G401.6 (cell line): Measurements from ENCODE around the gene ARPC1A.

ENCODE experiments used
- FAIRE-seq: peaks from 2 replicates; lab custom pipeline; 2012; peaks lifted over from hg19 to GRCh38; lab: Jason Lieb, UNC

Gene ARPC1A

GRCh38 chr7:99390941-99391602 lies 65.4 kb downstream of the ARPC1A start:
- no peak for FAIRE-seq

DNA sequence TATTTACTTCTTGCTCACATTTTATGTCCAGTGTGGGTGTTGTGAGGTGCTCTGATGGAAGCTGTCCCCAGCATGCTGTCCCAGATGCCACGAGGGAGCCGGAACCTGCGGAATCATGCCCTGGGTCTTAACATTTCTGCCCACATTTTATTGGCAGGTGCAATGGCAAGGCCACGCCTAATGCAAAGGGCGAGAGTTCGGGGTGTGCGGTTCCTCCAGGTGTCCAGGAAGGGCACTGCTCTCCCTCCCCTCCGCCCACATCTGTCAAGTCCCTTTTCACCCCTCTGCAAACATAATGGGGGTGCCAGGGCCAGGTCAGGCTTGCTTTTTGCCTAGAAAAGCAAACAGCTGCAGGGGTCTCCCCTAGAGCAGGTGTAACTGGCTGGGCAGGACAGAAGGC lies 66.3 kb downstream of the ARPC1A start:
- no peak for FAIRE-seq

- FAIRE-seq = no peak
These were observed 67.1 kb downstream of the ARPC1A start for GRCh38 chr7:99392659-99393354.

DNA sequence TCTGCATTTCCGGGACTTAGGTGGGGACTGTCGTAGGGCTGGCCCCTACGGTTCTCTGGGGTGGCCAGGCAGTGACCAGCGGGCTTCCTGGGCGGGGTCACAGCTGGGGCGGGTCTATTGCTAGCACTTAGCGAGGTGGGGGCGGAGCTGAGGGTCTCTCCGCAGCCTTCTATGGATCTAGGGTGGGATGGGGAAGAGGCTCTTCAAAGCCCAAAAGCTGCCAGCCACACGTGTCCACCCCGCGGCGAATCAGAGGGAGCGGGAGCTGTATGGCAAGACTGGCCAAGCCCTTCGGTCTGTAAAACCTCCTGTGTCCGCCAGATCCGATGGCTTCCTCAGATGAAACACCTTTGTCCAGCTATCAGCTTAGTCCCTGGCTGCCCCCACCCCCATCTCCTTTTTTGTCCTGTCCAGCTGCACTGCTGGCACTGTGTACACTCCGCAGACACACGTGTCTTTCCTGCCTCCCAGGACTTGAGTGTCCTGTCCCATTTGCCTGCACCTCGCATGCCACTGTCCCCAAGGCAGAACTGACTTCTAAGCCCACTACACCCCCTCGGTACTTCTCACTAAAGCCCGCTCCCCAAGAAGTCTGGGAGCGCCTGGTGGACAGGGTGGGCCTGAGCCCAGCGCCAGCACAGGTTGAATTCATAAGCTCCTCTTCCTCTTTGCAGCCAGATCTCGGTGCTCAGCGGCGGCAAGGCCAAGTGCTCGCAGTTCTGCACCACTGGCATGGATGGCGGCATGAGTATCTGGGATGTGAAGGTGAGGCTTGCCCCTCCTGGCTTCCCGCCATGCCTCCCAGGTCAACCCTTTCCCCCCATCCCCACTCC lies 67.9 kb downstream of the ARPC1A start:
- no peak for FAIRE-seq

DNA sequence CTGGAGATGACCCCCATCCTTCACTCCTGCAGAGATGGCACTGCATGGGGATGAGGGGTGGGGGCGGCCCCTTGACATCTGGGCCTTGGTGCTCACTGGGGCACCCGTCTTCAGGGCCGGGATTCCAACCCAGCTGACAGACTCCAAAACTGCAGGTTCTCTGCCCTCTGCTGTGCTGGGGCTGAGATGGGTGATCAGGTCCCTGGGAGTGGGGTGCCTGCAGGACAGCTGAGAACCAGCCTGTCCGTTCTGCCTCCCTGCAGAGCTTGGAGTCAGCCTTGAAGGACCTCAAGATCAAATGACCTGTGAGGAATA lies 68.4 kb downstream of the ARPC1A start:
- no peak for FAIRE-seq

- no peak for FAIRE-seq
These were observed 70.1 kb downstream of the ARPC1A start for GRCh38 chr7:99395616-99396327.

GRCh38 chr7:99396418-99397296 lies 71.0 kb downstream of the ARPC1A start:
- FAIRE-seq = no peak

GRCh38 chr7:99397297-99397983 lies 71.7 kb downstream of the ARPC1A start:
- no peak for FAIRE-seq

GRCh38 chr7:99398891-99399445 lies 73.3 kb downstream of the ARPC1A start:
- no peak for FAIRE-seq

DNA sequence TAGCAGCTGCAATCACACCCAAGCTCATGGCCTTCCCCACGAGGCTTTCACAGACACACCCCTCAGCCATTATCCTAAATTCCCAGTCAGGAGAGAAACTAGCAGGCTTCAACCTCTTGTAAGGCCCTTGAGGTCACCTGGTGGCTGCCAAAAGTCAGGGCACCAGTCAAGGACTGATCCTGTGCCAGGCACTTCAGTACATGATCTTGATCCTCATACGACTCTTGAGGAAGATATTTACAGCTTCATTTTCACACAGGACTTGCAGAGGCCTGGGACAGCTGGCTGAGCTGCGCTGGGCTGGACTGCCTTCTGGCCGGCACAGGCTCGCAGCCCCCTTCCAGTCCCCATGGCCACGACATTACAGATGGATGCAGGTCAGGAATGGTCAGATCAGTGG lies 73.9 kb downstream of the ARPC1A start:
- no peak for FAIRE-seq

- no peak for FAIRE-seq
These were observed 77.2 kb downstream of the ARPC1A start for GRCh38 chr7:99402854-99403253.

GRCh38 chr7:99403764-99404163 lies 78.1 kb downstream of the ARPC1A start:
- FAIRE-seq = no peak

GRCh38 chr7:99404235-99404976 lies 78.7 kb downstream of the ARPC1A start:
- FAIRE-seq = no peak

DNA sequence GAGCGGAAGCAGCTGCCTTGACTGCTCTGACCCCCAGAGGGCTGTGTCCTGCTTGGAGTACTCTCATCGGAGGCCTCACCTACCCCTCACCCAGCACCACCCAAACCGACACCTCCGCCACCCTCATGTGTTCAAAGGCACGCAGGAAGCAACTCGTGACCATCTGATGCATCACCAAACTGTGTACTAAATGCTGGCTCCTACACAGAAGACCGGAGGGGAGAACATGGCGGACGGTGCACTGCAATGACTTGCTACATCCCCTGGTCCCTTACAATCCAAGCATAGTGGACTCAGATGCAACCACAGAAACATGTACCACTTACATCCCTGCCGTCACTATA lies 79.3 kb downstream of the ARPC1A start:
- FAIRE-seq = no peak

DNA sequence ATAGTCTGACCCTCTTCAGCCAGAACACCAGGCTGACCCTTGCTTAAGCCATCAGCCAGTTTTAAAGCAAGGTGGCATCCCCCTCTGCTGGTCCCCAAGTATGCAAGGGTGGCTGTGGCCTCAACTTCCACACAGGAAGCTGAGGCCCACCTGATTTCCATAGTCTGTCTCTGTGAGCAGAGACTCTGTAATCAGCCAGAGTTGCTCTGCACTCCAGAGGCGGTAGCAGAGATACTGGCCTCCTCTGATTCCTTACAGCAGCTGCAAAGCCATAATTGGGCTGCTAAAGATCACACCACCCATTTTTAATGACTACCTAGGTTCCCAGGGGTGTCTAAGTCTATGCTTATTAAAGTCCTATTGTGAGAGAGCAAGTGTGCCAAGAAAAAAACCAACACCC lies 80.9 kb downstream of the ARPC1A start:
- FAIRE-seq = no peak

DNA sequence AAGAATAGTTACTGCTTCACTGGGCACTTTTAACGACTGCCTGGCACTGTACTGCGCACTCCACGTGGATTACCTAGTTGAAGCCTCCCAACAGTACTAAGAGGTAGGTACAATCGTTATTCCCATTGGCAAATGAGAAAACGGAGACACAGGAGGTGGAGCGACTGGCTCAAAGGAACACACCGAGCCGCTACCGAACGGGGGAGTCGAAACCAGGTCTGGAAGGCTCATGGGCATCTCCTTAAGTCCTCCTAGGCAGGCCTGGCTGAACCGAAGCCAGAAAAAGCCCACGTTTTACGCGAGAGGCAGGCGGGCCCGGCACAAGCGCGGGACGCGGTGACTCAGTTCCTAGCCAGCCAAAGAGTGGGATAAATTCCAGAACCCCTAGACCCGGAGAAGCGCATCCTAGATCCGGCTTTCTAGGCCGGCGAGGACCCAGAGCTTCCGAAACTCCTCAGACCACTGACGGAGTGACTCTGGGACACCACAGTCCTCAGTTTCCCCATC lies 82.2 kb downstream of the ARPC1A start:
- no peak for FAIRE-seq

DNA sequence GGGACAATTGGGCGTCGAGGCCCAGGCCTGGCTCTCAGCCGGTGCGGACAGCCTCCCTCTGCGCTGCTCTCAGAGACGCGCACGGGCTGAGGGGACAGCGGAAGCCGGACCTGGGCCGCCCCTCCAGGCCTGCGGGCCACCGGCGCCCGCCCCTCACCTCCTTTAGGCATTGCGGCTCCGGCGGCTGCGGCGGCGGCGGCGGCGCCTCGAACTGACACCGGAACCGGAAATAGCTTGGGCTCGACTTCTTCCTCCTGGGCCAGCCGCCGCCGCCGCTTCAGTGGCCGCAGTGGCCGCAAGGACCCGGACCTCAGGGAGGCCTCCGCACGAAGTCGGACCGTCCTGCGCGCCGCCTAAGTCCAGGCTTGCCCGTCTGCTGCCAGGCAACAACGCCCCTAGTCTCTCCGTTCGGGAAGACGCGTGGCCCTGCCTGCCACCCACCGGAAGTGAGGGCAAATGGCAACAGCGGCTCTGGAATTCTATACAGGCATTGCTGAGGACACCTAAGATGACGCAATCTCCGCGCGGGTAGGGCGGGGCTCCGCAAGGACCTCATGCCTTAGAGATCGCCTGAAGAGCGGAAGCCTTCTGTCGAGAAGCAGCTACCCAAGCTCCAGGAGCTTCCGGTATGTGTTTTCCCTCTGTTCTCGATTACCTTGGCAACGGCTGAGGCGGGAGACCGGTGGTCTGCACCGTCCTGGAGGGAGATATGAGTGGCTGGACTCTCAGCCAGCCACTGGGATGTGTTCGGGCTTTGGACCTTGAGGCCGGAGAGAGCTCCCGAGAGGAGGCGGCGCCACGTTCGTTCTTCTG lies 82.9 kb downstream of the ARPC1A start, which contains the start of the genes BUD31 and PDAP1:
TSS of gene BUD31 (plus strand) at position 591 of the 813 bp plus-strand sequence. CDS start 2,124 bp downstream, outside the sequence.
TSS of gene PDAP1 (minus strand) at position 219 of the 813 bp plus-strand sequence. CDS start at position 170, 49 bp downstream.
- FAIRE-seq = peak; percentile 81

GRCh38 chr7:99409192-99409572 lies 83.5 kb downstream of the ARPC1A start:
- no peak for FAIRE-seq

DNA sequence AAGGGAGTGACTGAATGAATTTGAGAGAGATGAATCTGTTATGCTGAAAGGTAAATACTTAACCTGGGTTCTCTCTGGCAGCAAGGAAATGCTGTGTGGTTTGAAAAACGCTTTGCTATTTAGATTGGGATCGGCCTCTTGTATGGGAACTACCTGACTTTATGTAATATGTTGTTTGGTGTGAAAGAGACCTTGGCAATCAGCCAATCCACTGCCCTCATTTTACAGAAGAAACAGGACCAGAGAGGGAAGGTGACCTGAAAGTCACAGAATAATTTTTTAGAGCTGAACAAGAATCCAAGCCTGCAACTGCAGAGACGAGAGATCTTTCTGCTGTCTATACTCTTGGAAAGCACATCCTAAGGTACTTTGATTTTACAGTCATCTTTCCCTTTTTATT lies 84.1 kb downstream of the ARPC1A start:
- FAIRE-seq = no peak
